Measurements from ENCODE around the gene WNT9A.

GRCh38 chr1:227904541-227905335 is 43.0 kb downstream of the WNT9A start:
- no peak for TF ChIP-seq ZBTB17 (tag by site-specific recombination; IDR thresholded peaks at IDR 0.05)
- TF ChIP-seq ZNF302 (tag by site-specific recombination; IDR thresholded peaks at IDR 0.05; ENCODE audit: low read depth) = no peak
- no peak for TF ChIP-seq ZNF660 (tag by site-specific recombination; IDR thresholded peaks at IDR 0.05)
- no peak for TF ChIP-seq CTCF (tag by site-specific recombination; IDR thresholded peaks at IDR 0.05)
- TF ChIP-seq ZNF157 (tag by site-specific recombination; IDR thresholded peaks at IDR 0.05) = no peak
- TF ChIP-seq ZNF544 (tag by site-specific recombination; IDR thresholded peaks at IDR 0.05) = no peak

All from HEK293 (cell line).